HEK293 (cell line): Measurements from ENCODE around the gene KDM2B.

Experiments
- CTCF ChIP-seq: fragments of 450-650 bp; formaldehyde crosslinking; IDR thresholded peaks from 2 replicates; pipeline ENCODE4 v1.5.1; 2016; ENCODE audit warnings: missing biosample characterization, missing genetic modification characterization
- EGR2 ChIP-seq: fragments of 450-650 bp; formaldehyde crosslinking; IDR thresholded peaks from 2 replicates; pipeline ENCODE4 v1.5.1; 2016; ENCODE audit warnings: low read depth, missing biosample characterization, missing genetic modification characterization
- MZF1 ChIP-seq: fragments of 450-650 bp; formaldehyde crosslinking; IDR thresholded peaks from 2 replicates; pipeline ENCODE4 v1.5.1; 2017; ENCODE audit warnings: missing biosample characterization, missing genetic modification characterization, borderline replicate concordance
- YY1 ChIP-seq: fragments of 450-650 bp; formaldehyde crosslinking; IDR thresholded peaks from 2 replicates; pipeline ENCODE4 v1.5.1; 2018; ENCODE audit warnings: missing biosample characterization, missing genetic modification characterization
- ZNF184 ChIP-seq: fragments of 450-650 bp; IDR thresholded peaks from 2 replicates; pipeline ENCODE4 v1.5.1; 2018; ENCODE audit warnings: missing biosample characterization, mild to moderate bottlenecking, missing genetic modification characterization
- ZNF274 ChIP-seq, 2 experiments: fragments of 200-500 bp in 1 of 2; fragments of 450-650 bp in 1 of 2; sonication (Bioruptor generic) in 1 of 2; formaldehyde crosslinking in 1 of 2; IDR thresholded peaks; 2 replicates each; pipeline versions ENCODE4 v1.5.1 to v1.6.1; 2014 to 2016; ENCODE audit warnings: borderline replicate concordance in 1 of 2, inconsistent platforms in 1 of 2, low read length in 1 of 2, missing biosample characterization in 1 of 2, missing genetic modification characterization in 1 of 2
- ZNF341 ChIP-seq: fragments of 450-650 bp; formaldehyde crosslinking; IDR thresholded peaks from 2 replicates; pipeline ENCODE4; 2016; ENCODE audit warnings: low read depth, missing biosample characterization, missing genetic modification characterization
- ZNF571 ChIP-seq: fragments of 450-650 bp; formaldehyde crosslinking; IDR thresholded peaks from 2 replicates; pipeline ENCODE4 v1.5.0; 2017; ENCODE audit warnings: missing biosample characterization, missing genetic modification characterization
- ZNF747 ChIP-seq: fragments of 450-650 bp; formaldehyde crosslinking; IDR thresholded peaks from 2 replicates; pipeline ENCODE4 v1.5.1; 2016; ENCODE audit warnings: missing biosample characterization, missing genetic modification characterization
- TF ChIP-seq, protein P1 (sequence below): fragments of 450-650 bp; formaldehyde crosslinking; IDR thresholded peaks from 2 replicates; pipeline ENCODE4 v1.5.1; 2016; ENCODE audit warnings: missing biosample characterization, missing genetic modification characterization, low read depth
- TF ChIP-seq, protein P2 (sequence below): fragments of 450-650 bp; formaldehyde crosslinking; IDR thresholded peaks from 2 replicates; pipeline ENCODE4 v1.5.1; 2016; ENCODE audit warnings: missing biosample characterization, missing genetic modification characterization
- TF ChIP-seq, protein P3 (sequence below): fragments of 450-650 bp; formaldehyde crosslinking; IDR thresholded peaks from 2 replicates; pipeline ENCODE4 v1.5.1; 2017; ENCODE audit warnings: missing biosample characterization, missing genetic modification characterization
- TF ChIP-seq, protein P4 (sequence below): fragments of 450-650 bp; formaldehyde crosslinking; IDR thresholded peaks from 2 replicates; pipeline ENCODE4 v1.5.1; 2016; ENCODE audit warnings: missing biosample characterization, missing genetic modification characterization
- TF ChIP-seq, protein P5 (sequence below): fragments of 450-650 bp; formaldehyde crosslinking; IDR thresholded peaks from 2 replicates; pipeline ENCODE4 v1.5.1; 2016; ENCODE audit warnings: missing biosample characterization, missing genetic modification characterization

- TF ChIP-seq YY1 (tag by site-specific recombination) (no peak), MZF1 (no peak), ZNF274 (IDR thresholded peaks at IDR 0.05; ENCODE audit: low read length) (no peak), ZNF274 (tag by site-specific recombination; IDR thresholded peaks at IDR 0.05; ENCODE audit: borderline replicate concordance) (no peak), ZNF571 (no peak), ZNF341 (no peak), ZNF747 (tag by site-specific recombination) (no peak), CTCF (tag by site-specific recombination) (no peak), EGR2 (tag by site-specific recombination) (no peak), ZNF184 (tag by site-specific recombination) (no peak)
- TF ChIP-seq, protein P1, sequence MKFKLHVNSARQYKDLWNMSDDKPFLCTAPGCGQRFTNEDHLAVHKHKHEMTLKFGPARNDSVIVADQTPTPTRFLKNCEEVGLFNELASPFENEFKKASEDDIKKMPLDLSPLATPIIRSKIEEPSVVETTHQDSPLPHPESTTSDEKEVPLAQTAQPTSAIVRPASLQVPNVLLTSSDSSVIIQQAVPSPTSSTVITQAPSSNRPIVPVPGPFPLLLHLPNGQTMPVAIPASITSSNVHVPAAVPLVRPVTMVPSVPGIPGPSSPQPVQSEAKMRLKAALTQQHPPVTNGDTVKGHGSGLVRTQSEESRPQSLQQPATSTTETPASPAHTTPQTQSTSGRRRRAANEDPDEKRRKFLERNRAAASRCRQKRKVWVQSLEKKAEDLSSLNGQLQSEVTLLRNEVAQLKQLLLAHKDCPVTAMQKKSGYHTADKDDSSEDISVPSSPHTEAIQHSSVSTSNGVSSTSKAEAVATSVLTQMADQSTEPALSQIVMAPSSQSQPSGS (tag by site-specific recombination): no peak
- TF ChIP-seq, protein P2, sequence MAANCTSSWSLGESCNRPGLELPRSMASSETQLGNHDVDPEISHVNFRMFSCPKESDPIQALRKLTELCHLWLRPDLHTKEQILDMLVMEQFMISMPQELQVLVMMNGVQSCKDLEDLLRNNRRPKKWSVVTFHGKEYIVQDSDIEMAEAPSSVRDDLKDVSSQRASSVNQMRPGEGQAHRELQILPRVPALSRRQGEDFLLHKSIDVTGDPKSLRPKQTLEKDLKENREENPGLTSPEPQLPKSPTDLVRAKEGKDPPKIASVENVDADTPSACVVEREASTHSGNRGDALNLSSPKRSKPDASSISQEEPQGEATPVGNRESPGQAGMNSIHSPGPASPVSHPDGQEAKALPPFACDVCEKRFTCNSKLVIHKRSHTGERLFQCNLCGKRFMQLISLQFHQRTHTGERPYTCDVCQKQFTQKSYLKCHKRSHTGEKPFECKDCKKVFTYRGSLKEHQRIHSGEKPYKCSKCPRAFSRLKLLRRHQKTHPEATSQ (tag by site-specific recombination): no peak
- TF ChIP-seq, protein P3, sequence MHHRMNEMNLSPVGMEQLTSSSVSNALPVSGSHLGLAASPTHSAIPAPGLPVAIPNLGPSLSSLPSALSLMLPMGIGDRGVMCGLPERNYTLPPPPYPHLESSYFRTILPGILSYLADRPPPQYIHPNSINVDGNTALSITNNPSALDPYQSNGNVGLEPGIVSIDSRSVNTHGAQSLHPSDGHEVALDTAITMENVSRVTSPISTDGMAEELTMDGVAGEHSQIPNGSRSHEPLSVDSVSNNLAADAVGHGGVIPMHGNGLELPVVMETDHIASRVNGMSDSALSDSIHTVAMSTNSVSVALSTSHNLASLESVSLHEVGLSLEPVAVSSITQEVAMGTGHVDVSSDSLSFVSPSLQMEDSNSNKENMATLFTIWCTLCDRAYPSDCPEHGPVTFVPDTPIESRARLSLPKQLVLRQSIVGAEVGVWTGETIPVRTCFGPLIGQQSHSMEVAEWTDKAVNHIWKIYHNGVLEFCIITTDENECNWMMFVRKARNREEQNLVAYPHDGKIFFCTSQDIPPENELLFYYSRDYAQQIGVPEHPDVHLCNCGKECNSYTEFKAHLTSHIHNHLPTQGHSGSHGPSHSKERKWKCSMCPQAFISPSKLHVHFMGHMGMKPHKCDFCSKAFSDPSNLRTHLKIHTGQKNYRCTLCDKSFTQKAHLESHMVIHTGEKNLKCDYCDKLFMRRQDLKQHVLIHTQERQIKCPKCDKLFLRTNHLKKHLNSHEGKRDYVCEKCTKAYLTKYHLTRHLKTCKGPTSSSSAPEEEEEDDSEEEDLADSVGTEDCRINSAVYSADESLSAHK: no peak
- TF ChIP-seq, protein P4, sequence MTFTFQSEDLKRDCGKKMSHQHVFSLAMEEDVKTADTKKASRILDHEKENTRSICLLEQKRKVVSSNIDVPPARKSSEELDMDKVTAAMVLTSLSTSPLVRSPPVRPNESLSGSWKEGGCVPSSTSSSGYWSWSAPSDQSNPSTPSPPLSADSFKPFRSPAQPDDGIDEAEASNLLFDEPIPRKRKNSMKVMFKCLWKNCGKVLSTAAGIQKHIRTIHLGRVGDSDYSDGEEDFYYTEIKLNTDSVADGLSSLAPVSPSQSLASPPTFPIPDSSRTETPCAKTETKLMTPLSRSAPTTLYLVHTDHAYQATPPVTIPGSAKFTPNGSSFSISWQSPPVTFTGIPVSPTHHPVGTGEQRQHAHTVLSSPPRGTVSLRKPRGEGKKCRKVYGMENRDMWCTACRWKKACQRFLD (tag by site-specific recombination): no peak
- TF ChIP-seq, protein P5, sequence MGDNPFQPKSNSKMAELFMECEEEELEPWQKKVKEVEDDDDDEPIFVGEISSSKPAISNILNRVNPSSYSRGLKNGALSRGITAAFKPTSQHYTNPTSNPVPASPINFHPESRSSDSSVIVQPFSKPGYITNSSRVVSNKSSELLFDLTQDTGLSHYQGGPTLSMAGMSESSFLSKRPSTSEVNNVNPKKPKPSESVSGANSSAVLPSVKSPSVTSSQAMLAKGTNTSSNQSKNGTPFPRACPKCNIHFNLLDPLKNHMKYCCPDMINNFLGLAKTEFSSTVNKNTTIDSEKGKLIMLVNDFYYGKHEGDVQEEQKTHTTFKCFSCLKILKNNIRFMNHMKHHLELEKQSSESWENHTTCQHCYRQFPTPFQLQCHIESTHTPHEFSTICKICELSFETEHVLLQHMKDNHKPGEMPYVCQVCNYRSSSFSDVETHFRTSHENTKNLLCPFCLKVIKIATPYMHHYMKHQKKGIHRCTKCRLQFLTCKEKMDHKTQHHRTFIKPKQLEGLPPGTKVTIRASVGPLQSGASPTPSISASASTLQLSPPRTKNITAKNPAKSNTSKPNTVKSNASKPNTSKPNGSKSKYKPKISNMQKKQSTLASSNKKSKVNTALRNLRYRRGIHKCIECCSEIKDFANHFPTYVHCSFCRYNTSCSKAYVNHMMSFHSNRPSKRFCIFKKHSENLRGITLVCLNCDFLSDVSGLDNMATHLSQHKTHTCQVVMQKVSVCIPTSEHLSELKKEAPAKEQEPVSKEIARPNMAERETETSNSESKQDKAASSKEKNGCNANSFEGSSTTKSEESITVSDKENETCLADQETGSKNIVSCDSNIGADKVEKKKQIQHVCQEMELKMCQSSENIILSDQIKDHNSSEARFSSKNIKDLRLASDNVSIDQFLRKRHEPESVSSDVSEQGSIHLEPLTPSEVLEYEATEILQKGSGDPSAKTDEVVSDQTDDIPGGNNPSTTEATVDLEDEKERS (tag by site-specific recombination): no peak
These were observed 139.3 kb downstream of the KDM2B start for GRCh38 chr12:121441555-121441954.
